ENCODE data around the gene ARFRP1.

GRCh38 chr20:63657260-63657936 lies 50.4 kb downstream of the ARFRP1 start:
- TF ChIP-seq CTCF (IDR thresholded peaks at IDR 0.05; ENCODE audit: insufficient read depth, low read length, poor library complexity, severe bottlenecking) (no peak), EZH2phosphoT487 (conservative IDR thresholded peaks at IDR 0.05; ENCODE audit: low read length) (no peak)
